Stimulated activated CD8-positive, alpha-beta memory T cell treated with anti-CD3 and anti-CD28 coated beads, Interleukin-4, amount 100 ng/mL, for 24 hours (primary cell): ENCODE measurements around the gene NBR1.
"Not testable (repeated sequence)": the region's sequence is repeated elsewhere in the genome, so short reads cannot be mapped to it uniquely, and the experiment has no call there.

Experiments
- DNase-seq: peaks from one replicate; pipeline ENCODE4 v3.0.0-alpha.2; 2020; ENCODE audit warnings: low read depth

NBR1 gene

GRCh38 chr17:43216369-43216761 is 45.4 kb downstream of the NBR1 start:
- no peak for DNase-seq

DNA sequence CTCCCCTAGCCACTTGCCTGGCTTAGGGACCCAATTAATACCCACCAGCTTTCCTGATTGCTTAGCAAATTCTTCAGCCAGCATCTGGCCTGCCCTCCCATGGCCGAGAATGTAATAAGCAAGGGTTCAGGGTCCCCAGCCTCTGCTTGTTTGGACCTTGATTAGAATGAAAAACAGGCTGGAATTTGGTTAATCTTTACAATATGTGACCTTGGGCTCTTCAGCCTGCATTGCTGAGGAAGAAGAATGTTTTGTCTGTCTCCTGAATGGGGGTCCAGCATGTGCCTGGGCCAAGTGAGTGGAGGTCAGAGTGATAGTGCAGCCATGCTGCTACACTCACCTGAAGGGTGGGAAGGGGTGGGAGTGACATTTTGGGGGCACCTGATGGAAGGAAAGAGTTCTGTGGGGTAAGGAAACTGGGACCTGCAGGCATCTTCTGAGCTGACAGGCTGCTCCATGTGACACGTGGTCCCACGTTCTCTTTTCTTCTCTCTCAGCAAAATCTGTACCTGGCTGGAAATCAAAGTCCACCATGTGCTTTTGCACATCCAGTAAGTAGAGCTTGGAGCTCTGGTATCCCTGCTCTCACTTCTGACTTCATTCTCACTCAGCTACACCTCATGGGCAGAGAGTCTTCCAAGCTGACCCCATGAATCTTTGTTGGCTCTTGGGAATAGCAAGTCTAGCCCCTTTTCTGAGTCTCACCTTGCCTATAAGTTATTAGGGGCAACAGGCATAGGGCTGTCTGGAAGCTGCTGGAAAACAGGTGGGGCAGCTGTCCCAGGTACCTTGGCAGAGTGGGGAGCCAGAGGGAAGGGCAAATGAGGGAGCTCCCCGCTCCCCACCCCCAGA is 46.0 kb downstream of the NBR1 start:
- DNase-seq: no peak

- DNase-seq: no peak
These were observed 46.6 kb downstream of the NBR1 start for GRCh38 chr17:43217614-43218087.

GRCh38 chr17:43219001-43219400 is 48.0 kb downstream of the NBR1 start:
- no peak for DNase-seq

DNA sequence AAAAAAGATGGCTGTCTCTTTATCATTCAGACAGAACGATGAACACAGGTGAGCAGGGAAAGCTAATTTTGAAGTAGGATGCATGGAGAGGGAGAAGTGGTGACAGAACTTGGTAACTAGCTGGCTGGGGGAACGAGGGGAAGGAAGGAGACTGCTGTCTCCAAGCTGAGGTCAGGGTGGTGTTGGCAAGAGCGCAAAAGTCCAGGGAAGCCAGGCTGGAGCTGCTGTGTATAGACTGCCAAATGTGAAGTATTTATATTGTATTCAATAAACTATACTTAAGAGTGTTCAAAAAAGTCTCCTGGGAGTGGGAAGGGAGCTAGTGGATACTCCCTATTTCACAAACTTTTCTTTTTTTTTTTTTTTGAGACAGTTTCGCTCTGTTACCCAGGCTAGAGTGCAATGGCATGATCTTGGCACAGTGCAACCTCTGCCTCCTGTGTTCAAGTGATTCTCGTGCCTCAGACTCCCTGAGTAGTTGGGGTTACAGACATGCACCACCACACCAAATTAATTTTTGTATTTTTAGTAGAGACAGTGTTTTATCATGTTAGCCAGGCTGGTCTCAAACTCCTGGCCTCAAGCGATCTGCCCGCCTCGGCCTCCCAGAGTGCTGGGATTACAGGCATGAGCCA is 48.8 kb downstream of the NBR1 start:
- no peak for DNase-seq

DNA sequence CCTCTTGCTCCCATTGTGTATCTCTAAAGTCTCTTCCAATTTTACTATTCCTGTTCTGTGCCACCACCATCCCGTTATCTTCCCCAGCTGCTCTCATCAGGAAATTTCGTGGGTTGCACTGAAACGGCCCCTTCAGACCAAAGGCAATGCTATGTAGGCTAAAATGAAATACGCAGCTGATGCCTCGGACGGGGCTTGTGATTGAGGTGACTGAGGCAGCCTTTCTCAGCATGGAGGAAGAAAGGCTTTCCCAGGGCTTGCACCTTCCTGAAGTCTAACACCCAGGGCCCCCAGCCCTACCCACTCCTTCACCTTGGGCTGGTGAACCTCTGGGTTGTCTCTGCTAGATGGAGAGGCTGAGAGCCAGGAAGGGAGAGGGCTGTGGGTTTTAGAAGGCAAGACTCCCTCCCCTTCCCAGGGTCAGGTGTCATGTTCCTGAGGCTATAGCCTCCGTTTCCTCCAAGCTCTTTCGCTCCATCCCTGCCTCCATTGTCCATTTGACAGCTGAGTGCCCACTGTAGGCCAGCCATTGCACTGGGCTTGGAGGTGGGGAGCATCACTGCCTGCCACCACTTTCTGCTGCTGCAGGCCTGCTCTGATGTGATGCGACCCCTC is 49.6 kb downstream of the NBR1 start:
- DNase-seq: no peak

DNA sequence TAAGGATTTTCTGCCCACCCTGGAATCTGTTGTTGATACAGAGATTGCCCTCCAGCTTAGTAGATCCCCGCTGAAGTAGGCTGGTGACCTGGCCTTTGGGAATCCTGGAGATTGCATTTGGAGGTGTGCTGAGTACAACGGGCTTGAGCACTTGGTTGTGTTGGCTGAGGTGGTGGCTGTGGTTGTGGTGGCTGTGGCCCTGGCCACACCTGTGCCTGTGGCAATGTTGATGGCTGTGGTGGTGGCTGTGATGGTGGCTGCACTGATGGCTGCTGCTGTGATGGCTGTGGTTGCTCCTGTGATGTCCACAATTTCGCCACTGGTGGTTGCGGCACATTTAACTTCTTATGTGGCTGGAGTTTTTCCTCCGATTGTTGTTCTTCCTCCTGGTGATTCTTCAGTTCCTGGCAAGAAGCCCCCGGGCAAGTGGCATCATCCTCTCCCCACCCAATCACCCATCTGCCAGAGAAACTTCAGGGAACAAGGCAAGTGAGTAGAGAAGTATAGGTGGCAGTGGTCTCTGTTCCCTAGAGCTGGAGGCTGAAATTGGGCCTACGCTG is 53.2 kb downstream of the NBR1 start:
- DNase-seq: no peak

- no peak for DNase-seq
These were observed 55.4 kb downstream of the NBR1 start for GRCh38 chr17:43226393-43226792.

DNA sequence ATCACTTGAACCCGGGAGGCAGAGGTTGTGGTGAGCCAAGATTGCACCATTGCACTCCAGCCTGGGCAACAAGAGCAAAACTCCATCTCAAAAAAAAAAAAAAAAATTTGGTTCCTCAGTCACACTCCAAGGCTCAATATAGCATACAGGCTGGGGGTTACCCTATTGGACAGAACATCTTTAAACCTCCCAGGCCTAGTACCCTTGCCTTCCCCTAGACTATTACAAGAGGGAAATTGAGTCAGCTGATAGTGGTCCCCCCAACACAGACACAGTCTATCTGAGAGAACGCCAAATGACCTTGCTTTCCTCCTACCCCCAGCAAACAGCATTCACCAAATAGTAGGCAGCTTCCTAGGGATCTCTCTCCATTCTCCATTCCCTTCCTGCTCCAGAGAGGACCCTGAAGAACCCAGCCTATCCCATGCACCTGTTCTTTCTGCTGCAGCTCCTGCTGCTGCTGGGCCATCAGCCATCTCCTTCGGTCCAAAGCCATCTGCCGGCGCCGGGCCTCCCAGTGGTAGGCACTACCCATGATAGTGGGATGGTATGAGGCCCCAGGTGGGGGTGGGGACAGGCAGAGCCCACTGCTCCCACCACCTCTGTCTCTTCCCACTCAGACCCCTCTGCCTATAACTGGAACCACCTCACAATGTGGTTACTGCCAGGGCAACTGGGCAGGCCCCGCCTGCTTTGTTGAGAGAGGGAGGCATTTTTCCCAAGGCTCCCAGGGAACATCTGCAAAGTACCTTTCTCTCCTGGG is 57.2 kb downstream of the NBR1 start, which contains the start of gene CCDC200:
Gene CCDC200 (minus strand): TSS at position 604 of the 763 bp plus-strand sequence. CDS start 69 bp downstream, at position 535.
- DNase-seq: not testable (repeated sequence)

DNA sequence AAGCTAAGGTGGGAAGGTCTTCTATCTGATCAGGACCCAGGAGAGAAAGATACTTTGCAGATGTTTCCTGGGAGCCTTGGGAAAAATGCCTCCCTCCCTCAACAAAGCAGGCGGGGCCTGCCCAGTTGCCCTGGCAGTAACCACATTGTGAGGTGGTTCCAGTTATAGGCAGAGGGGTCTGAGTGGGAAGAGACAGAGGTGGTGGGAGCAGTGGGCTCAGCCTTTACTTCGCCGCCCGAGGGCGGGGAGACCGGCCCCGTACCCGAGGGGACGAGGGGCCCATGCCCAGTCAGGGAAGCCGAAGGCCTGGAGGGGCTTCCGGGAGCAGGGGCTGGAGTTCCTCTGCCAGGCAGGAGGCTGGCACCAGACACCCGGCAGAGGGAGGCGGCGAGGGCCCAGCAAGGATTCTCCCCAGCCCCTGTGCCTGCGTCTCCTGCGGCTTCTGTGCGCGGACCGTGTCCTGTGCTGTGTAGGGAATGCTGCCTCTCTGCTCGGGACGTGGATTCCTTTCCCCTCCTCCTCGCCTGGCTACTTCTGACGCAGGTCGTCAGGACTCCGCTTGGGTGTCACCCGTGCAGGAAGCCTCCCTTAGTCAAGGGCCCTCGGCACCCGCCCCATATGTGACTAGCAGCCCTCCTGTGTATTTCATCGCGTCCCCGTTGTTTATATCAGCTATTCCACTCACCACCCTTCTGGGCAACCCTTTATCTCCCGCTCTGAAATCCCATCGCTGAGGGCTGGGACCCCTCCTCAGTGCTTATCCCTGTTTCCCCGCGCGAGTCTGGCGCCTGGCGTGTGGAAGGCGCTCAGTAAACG is 60.4 kb downstream of the NBR1 start:
- not testable (repeated sequence) for DNase-seq

GRCh38 chr17:43232021-43232699 is 61.1 kb downstream of the NBR1 start:
- not testable (repeated sequence) for DNase-seq

DNA sequence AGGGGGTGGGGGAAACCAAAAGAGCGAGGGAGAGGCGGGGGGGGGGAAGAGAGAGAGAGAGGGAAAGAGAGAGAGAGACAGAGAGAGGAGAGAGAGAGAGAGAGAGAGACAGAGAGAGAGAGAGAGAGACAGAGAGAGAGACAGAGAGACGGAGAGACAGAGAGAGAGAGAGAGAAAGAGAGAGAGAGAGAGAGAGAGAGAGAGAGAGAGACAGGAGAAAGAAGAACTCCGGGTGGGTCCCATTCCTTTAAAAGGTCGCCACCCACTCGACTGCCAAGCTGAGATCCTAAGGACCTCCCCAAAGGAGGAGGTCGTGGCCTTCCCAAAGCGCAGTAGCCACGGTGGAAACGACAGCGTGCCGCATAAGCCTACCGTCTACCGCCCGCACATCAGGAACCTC is 62.2 kb downstream of the NBR1 start:
- not testable (repeated sequence) for DNase-seq

- DNase-seq: not testable (repeated sequence)
These were observed 62.9 kb downstream of the NBR1 start, which contains the start of gene RNU2-1 for GRCh38 chr17:43233877-43234276. TSS of gene RNU2-1 (minus strand) at chr17:43233977.

- not testable (repeated sequence) for DNase-seq
These were observed 68.6 kb downstream of the NBR1 start for GRCh38 chr17:43239597-43239996.

DNA sequence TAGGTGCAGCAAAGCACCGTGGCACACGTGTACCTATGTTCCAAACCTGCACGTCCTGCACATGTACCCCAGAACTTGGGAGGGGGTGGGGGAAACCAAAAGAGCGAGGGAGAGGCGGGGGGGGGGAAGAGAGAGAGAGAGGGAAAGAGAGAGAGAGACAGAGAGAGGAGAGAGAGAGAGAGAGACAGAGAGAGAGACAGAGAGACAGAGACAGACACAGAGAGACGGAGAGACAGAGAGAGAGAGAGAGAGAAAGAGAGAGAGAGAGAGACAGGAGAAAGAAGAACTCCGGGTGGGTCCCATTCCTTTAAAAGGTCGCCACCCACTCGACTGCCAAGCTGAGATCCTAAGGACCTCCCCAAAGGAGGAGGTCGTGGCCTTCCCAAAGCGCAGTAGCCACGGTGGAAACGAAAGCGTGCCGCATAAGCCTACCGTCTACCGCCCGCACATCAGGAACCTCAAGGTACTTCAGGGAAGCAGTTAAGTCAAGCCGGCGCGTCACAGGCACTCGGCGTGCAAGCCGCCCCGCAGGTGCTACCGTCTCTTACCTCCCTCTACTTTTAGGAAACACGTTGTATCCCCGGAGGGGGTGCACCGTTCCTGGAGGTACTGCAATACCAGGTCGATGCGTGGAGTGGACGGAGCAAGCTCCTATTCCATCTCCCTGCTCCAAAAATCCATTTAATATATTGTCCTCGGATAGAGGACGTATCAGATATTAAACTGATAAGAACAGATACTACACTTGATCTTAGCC is 69.8 kb downstream of the NBR1 start:
- DNase-seq: not testable (repeated sequence)

- DNase-seq: not testable (repeated sequence)
These were observed 75.4 kb downstream of the NBR1 start for GRCh38 chr17:43246456-43246855.
